ENCODE data around the gene MUC5B. TPM values are rescaled to one million over a fixed set of nuclear protein-coding genes. Genes with fewer than 3 reads are reported as not detected.

The MUC5B gene
- total RNA-seq, 1 experiment from 2014 or later = not detected

- BruUV-seq (replicated peaks) = no TSS peak
- Histone ChIP-seq H3K27ac (ENCODE audit: low read depth, low read length, poor library complexity, severe bottlenecking) (no peak overlapping the region), H3K36me3 (ENCODE audit: insufficient read depth, low read length, poor library complexity, severe bottlenecking) (no peaks in the 10 kb centered on the region), H3K27me3 (replicated peaks; ENCODE audit: insufficient read depth, low read depth, low read length, poor library complexity) (no peaks in the 10 kb centered on the region), H3K4me1 (ENCODE audit: insufficient read depth, low read length, poor library complexity, severe bottlenecking) (no peaks in the 10 kb centered on the region), H3K4me3 (ENCODE audit: low read depth, low read length, poor library complexity, severe bottlenecking) (no peak overlapping the region), H3K9me3 (ENCODE audit: low read depth, low read length, poor library complexity, severe bottlenecking) (no peaks in the 10 kb centered on the region)
- DNase-seq (ENCODE audit: low spot score) = no peak
- TF ChIP-seq EZH2 (IDR thresholded peaks at IDR 0.05; ENCODE audit: borderline replicate concordance, low read depth, low read length, poor library complexity, severe bottlenecking) (no peak), CTCF (conservative IDR thresholded peaks at IDR 0.05; ENCODE audit: low read depth, low read length) (no peak)
- ChIA-PET POLR2A (ENCODE audit: low non-redundant PET) (no interaction called here), CTCF (no interaction called here)
- intact Hi-C loops (cut with micrococcal nuclease; ENCODE audit: unreplicated experiment) = no loop called here
These were observed 67.5 kb downstream of the MUC5B start for GRCh38 chr11:1290052-1291040.

GRCh38 chr11:1291295-1292017 lies 68.6 kb downstream of the MUC5B start:
- intact Hi-C loops (cut with micrococcal nuclease; ENCODE audit: unreplicated experiment) = no loop called here
- H3K27ac ChIP-seq (ENCODE audit: low read depth, low read length, poor library complexity, severe bottlenecking) = no peak overlapping the region
- TF ChIP-seq EZH2 (IDR thresholded peaks at IDR 0.05; ENCODE audit: borderline replicate concordance, low read depth, low read length, poor library complexity, severe bottlenecking) (no peak), CTCF (conservative IDR thresholded peaks at IDR 0.05; ENCODE audit: low read depth, low read length) (no peak)
- H3K4me1 ChIP-seq (ENCODE audit: insufficient read depth, low read length, poor library complexity, severe bottlenecking) = no peaks in the 10 kb centered on the region
- no peak overlapping the region for H3K4me3 ChIP-seq (ENCODE audit: low read depth, low read length, poor library complexity, severe bottlenecking)
- no TSS peak for BruUV-seq (replicated peaks)
- ChIA-PET CTCF (no interaction called here), POLR2A (ENCODE audit: low non-redundant PET) (no interaction called here)
- H3K27me3 ChIP-seq (replicated peaks; ENCODE audit: insufficient read depth, low read depth, low read length, poor library complexity) = no peaks in the 10 kb centered on the region
- H3K36me3 ChIP-seq (ENCODE audit: insufficient read depth, low read length, poor library complexity, severe bottlenecking) = no peaks in the 10 kb centered on the region
- no peaks in the 10 kb centered on the region for H3K9me3 ChIP-seq (ENCODE audit: low read depth, low read length, poor library complexity, severe bottlenecking)
- no peak for DNase-seq (ENCODE audit: low spot score)

GRCh38 chr11:1292018-1292643 lies 69.3 kb downstream of the MUC5B start:
- Histone ChIP-seq H3K27me3 (replicated peaks; ENCODE audit: insufficient read depth, low read depth, low read length, poor library complexity) (no peaks in the 10 kb centered on the region), H3K27ac (ENCODE audit: low read depth, low read length, poor library complexity, severe bottlenecking) (no peak overlapping the region), H3K4me3 (ENCODE audit: low read depth, low read length, poor library complexity, severe bottlenecking) (no peak overlapping the region), H3K4me1 (ENCODE audit: insufficient read depth, low read length, poor library complexity, severe bottlenecking) (no peaks in the 10 kb centered on the region), H3K9me3 (ENCODE audit: low read depth, low read length, poor library complexity, severe bottlenecking) (no peaks in the 10 kb centered on the region), H3K36me3 (ENCODE audit: insufficient read depth, low read length, poor library complexity, severe bottlenecking) (no peaks in the 10 kb centered on the region)
- no peak for DNase-seq (ENCODE audit: low spot score)
- POLR2A ChIA-PET (ENCODE audit: low non-redundant PET) = no interaction called here
- intact Hi-C loops (cut with micrococcal nuclease; ENCODE audit: unreplicated experiment) = no loop called here
- TF ChIP-seq EZH2 (IDR thresholded peaks at IDR 0.05; ENCODE audit: borderline replicate concordance, low read depth, low read length, poor library complexity, severe bottlenecking) (no peak), CTCF (conservative IDR thresholded peaks at IDR 0.05; ENCODE audit: low read depth, low read length) (no peak)
- no TSS peak for BruUV-seq (replicated peaks)
- CTCF ChIA-PET = no interaction called here
